OCI-LY3 (cell line): ENCODE results near the gene MBP.
A peak's percentile ranks its signal among the peaks of the same experiment; 100 is the strongest.

Source experiments
- H2AFZ ChIP-seq: fragments of 200-600, 300-600 bp; shearing (Covaris generic); 2 replicates; pipeline ENCODE4 v1.6.0; 2014; ENCODE audit warnings: antibody characterized with exemption, low read depth, low read length
- H3K27ac ChIP-seq: fragments of 200-600, 300-600 bp; sonication (generic); 2 replicates; pipeline ENCODE4 v1.5.1; 2014; ENCODE audit warnings: mild to moderate bottlenecking, low read length, moderate library complexity, mixed read lengths
- H3K27me3 ChIP-seq: fragments of 200-600, 300-600 bp; sonication (generic); 2 replicates; pipeline ENCODE4 v1.6.1; 2014; ENCODE audit warnings: low read depth, low read length, mixed read lengths
- H3K36me3 ChIP-seq: fragments of 200-600, 300-600 bp; sonication (generic); replicated peaks from 2 replicates; pipeline ENCODE3; 2014; ENCODE audit warnings: low read depth, low read length, mixed read lengths
- H3K4me1 ChIP-seq: fragments of 300-600, 200-600 bp; sonication (generic); 2 replicates; pipeline ENCODE4 v1.6.1; 2014; ENCODE audit warnings: low read length, mixed read lengths
- H3K4me2 ChIP-seq: fragments of 200-600, 300-600 bp; sonication (generic); 2 replicates; pipeline ENCODE4 v1.6.1; 2014; ENCODE audit warnings: low read length, mixed read lengths
- H3K4me3 ChIP-seq: fragments of 300-600, 200-600 bp; sonication (generic); 2 replicates; pipeline ENCODE4 v1.5.1; 2014; ENCODE audit warnings: antibody characterized with exemption, mild to moderate bottlenecking, low read length, moderate library complexity
- H3K79me2 ChIP-seq: fragments of 300-600, 200-600 bp; shearing (Covaris generic); 2 replicates; pipeline ENCODE4 v1.6.1; 2014; ENCODE audit warnings: mild to moderate bottlenecking, low read length, mixed read lengths
- H3K9ac ChIP-seq: fragments of 300-600, 200-600 bp; shearing (Covaris generic); 2 replicates; pipeline ENCODE4 v1.6.0; 2014; ENCODE audit warnings: mild to moderate bottlenecking, low read length, moderate library complexity
- H3K9me3 ChIP-seq: fragments of 200-600, 300-600 bp; shearing (Covaris generic); 2 replicates; pipeline ENCODE4 v1.6.1; 2014; ENCODE audit warnings: low read length, mixed read lengths; ENCODE audit not compliant: insufficient read depth
- H4K20me1 ChIP-seq: fragments of 200-600, 300-600 bp; sonication (generic); 2 replicates; pipeline ENCODE4 v1.6.1; 2016; ENCODE audit warnings: low read length, mixed read lengths; ENCODE audit not compliant: insufficient read depth
- EZH2phosphoT487 ChIP-seq: fragments of 200-600 bp; shearing (Covaris generic); IDR thresholded peaks from 2 replicates; pipeline ENCODE4 v1.6.1; 2018; ENCODE audit warnings: antibody characterized with exemption, mixed run types, low read depth
- TF ChIP-seq, protein P1 (sequence below): fragments of 200-600, 300-600 bp; sonication (generic); IDR thresholded peaks from 2 replicates; pipeline ENCODE4 v1.5.1; 2014; ENCODE audit warnings: antibody characterized with exemption, low read length, low read depth

Gene MBP

DNA sequence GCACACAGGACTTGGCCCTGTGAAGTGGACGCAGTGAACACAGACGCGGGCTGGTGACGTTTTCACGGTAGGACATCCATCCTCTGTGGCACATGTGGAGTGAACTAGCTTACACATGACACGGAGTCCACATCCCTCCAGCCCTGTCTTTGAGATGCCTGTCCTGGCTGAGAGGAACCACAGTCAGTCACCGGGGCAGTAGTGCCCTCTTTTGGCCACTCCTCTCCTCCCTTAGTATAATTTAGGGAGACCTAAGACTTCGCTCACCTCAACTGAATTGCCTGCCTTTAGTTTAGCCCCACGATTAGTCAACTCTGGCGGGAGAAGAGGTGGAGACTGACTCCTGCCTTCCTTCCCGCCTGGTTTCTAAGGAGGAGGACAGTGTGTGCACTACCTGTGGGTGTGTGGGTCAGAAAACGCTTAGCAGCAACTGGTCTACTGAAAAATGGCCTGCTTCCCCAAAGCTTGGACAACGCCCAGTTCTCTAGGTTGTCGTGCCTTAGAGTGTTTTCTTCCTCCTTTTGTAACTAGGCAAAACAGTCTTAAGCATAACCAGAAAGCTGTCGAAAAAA is 70.6 kb downstream of the MBP start:
- Histone ChIP-seq H4K20me1 (peaks cover 8% of the 10 kb centered on the region), H3K27ac (peak overlapping the region; percentile 71), H3K4me3 (peak overlapping the region; percentile 29; the same call in 1 of the 2 replicates), H3K9me3 (peaks cover 4% of the 10 kb centered on the region; the same call in 1 of the 2 replicates), H3K27me3 (no peaks in the 10 kb centered on the region), H3K36me3 (peaks cover 65% of the 10 kb centered on the region), H2AFZ (no peak overlapping the region), H3K4me1 (peaks cover 65% of the 10 kb centered on the region), H3K79me2 (no peaks in the 10 kb centered on the region), H3K9ac (peak overlapping the region; percentile 7), H3K4me2 (peak overlapping the region; percentile 57)
- TF ChIP-seq, protein P1, sequence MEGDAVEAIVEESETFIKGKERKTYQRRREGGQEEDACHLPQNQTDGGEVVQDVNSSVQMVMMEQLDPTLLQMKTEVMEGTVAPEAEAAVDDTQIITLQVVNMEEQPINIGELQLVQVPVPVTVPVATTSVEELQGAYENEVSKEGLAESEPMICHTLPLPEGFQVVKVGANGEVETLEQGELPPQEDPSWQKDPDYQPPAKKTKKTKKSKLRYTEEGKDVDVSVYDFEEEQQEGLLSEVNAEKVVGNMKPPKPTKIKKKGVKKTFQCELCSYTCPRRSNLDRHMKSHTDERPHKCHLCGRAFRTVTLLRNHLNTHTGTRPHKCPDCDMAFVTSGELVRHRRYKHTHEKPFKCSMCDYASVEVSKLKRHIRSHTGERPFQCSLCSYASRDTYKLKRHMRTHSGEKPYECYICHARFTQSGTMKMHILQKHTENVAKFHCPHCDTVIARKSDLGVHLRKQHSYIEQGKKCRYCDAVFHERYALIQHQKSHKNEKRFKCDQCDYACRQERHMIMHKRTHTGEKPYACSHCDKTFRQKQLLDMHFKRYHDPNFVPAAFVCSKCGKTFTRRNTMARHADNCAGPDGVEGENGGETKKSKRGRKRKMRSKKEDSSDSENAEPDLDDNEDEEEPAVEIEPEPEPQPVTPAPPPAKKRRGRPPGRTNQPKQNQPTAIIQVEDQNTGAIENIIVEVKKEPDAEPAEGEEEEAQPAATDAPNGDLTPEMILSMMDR: peak; percentile 57
- no peak for TF ChIP-seq EZH2phosphoT487

DNA sequence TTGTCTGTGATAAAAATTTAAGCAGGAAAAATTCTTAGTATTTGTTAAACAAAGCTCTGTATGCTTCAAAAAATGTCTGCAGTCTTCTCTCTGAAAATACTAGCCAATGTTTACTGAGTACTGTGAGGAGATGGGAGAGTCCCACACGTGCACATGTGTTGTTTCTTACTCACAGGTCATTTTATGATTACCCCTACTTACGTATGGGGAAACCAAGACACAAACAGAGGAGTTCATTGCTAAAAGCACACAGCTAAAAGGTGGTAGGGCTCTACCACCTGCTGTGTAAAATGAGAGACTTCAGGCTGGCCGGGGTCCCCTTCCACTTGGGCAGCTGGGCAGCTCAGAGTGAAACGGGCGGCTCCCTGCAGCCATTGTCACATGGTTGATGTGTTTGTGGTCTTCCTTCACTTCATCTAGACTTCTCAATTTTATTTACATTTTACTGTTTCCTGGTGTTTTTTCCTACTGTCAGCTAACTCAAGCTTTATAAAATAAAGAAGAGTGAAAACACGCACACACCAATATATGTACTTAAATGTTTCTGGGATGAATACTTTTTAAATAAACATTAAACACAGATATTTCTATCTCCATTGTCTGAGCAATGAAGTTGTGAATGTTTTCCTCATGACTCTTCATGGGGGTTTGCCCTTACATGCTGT is 71.2 kb downstream of the MBP start:
- H4K20me1 ChIP-seq: peaks cover 10% of the 10 kb centered on the region
- peaks cover 3% of the 10 kb centered on the region; the same call in 1 of the 2 replicates for H3K79me2 ChIP-seq
- peaks cover 4% of the 10 kb centered on the region; the same call in 1 of the 2 replicates for H3K9me3 ChIP-seq
- peak overlapping the region; percentile 57 for H3K4me2 ChIP-seq
- peaks cover 67% of the 10 kb centered on the region for H3K4me1 ChIP-seq
- peak overlapping the region; percentile 7; the same call in 1 of the 2 replicates for H3K9ac ChIP-seq
- no peak overlapping the region for H3K4me3 ChIP-seq
- H3K36me3 ChIP-seq: peaks cover 61% of the 10 kb centered on the region
- H3K27me3 ChIP-seq: no peaks in the 10 kb centered on the region
- TF ChIP-seq, protein P1: no peak
- no peak for TF ChIP-seq EZH2phosphoT487
- H3K27ac ChIP-seq: peak overlapping the region; percentile 71
- no peak overlapping the region for H2AFZ ChIP-seq

DNA sequence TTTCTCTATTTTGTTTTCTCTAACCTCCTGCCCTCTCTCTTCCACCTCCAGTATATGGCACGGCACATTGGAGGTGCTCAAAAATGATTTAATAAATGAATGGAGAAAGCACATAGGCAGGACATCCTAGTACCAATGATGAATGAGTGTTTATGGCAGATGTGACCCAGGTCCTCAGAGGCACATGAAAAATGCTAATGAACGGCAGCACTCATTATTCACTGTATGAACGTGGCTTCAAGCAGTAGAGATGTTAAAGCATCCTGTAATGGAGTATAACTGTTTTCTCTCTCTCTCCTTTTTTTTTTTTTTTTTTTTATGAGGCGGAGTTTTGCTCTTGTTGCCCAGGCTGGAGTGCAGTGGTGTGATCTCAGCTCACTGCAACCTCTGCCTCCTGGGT is 72.4 kb downstream of the MBP start:
- H3K27me3 ChIP-seq: no peaks in the 10 kb centered on the region
- H3K9ac ChIP-seq: no peak overlapping the region
- H4K20me1 ChIP-seq: peaks cover 10% of the 10 kb centered on the region
- no peak for TF ChIP-seq EZH2phosphoT487
- TF ChIP-seq, protein P1: no peak
- H3K4me3 ChIP-seq: no peak overlapping the region
- no peak overlapping the region for H3K27ac ChIP-seq
- peaks cover 67% of the 10 kb centered on the region for H3K4me1 ChIP-seq
- peaks cover 4% of the 10 kb centered on the region; the same call in 1 of the 2 replicates for H3K9me3 ChIP-seq
- H3K79me2 ChIP-seq: peaks cover 8% of the 10 kb centered on the region; the same call in 1 of the 2 replicates
- H3K36me3 ChIP-seq: peaks cover 49% of the 10 kb centered on the region
- no peak overlapping the region for H2AFZ ChIP-seq
- no peak overlapping the region for H3K4me2 ChIP-seq

DNA sequence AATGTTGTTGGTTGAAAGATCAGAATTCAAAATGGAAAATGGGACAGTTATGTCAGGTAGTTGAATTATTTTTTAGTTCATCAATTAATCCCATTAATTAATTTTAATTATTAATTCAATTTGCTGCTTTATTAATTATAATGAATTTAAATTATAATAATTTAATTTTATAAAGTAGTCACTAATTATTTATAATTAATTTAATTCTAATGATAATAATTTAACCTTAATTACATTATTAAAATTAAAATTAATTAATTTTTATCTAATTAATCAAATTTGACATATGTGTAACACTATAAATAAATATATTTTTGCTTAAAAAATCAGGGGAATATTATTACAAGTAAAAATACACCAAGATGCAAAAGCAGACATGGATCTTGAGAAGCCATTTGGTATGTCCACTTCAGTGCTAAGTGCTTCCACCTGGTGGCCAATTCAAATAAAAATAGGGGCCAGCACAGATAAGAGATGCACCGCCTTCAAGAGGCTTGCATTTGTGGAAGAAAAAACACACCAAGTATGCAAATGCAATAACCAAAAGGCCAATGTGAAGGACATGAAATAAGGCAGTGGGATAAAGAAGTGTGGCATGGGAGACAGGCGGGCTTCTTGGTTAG is 73.2 kb downstream of the MBP start:
- Histone ChIP-seq H3K36me3 (peaks cover 41% of the 10 kb centered on the region), H2AFZ (no peak overlapping the region), H3K4me2 (no peak overlapping the region), H3K9me3 (no peaks in the 10 kb centered on the region), H4K20me1 (peaks cover 10% of the 10 kb centered on the region), H3K4me3 (no peak overlapping the region), H3K27me3 (no peaks in the 10 kb centered on the region), H3K79me2 (peaks cover 8% of the 10 kb centered on the region; the same call in 1 of the 2 replicates), H3K9ac (no peak overlapping the region), H3K4me1 (peaks cover 67% of the 10 kb centered on the region), H3K27ac (no peak overlapping the region)
- TF ChIP-seq, protein P1: peak; percentile 86
- no peak for TF ChIP-seq EZH2phosphoT487
